CD8-positive, alpha-beta memory T cell (primary cell): ENCODE results near the gene SCAMP3. TPM values are rescaled to one million over a fixed set of nuclear protein-coding genes. Genes with fewer than 3 reads are reported as not detected.

Experiments used
- CTCF ChIA-PET: fragments of 350-600 bp; sonication (Branson Sonifier 250); formaldehyde crosslinking; loops from one replicate; lab custom pipeline; 2021; ENCODE audit warnings: antibody characterized with exemption; lab: Charles Lee
- POLR2A ChIA-PET: fragments of 350-600 bp; sonication (Branson Sonifier 250); formaldehyde crosslinking; loops from one replicate; lab custom pipeline; 2021; ENCODE audit warnings: antibody characterized with exemption; lab: Charles Lee
- DNase-seq, 5 donors: peaks; one replicate each; pipeline versions ENCODE4 v3.0.0 to v3.0.0-alpha.2; 2020 to 2022; ENCODE audit warnings: mixed read lengths in 1 of 5
- H3K27ac ChIP-seq: one replicate; pipeline ENCODE4 v1.7.0; 2013; ENCODE audit warnings: low read depth, mild to moderate bottlenecking, low read length, moderate library complexity
- H3K27me3 ChIP-seq: 2 replicates; pipeline ENCODE4 v1.7.0; 2013; ENCODE audit warnings: low read length, mild to moderate bottlenecking; ENCODE audit not compliant: insufficient read depth, poor library complexity, severe bottlenecking
- H3K36me3 ChIP-seq: 2 replicates; pipeline ENCODE4 v1.7.0; 2013; ENCODE audit warnings: mild to moderate bottlenecking, low read length, moderate library complexity; ENCODE audit not compliant: insufficient read depth
- H3K4me1 ChIP-seq: 2 replicates; pipeline ENCODE4 v1.7.0; 2013; ENCODE audit warnings: mild to moderate bottlenecking, low read length, moderate library complexity; ENCODE audit not compliant: insufficient read depth
- H3K4me3 ChIP-seq: 2 replicates; pipeline ENCODE4 v1.7.0; 2013; ENCODE audit warnings: mild to moderate bottlenecking, low read length
- H3K9me3 ChIP-seq: 2 replicates; pipeline ENCODE4 v1.7.0; 2013; ENCODE audit warnings: mild to moderate bottlenecking, low read length
- H3K27ac Mint-ChIP-seq, 8 donors: one replicate each; pipeline ENCODE4 v1.8.0; 2020 to 2021; ENCODE audit warnings: mixed read lengths in 8 of 8, mild to moderate bottlenecking in 6 of 8, inconsistent platforms in 3 of 8, moderate library complexity in 3 of 8
- H3K27me3 Mint-ChIP-seq, 2 donors: one replicate each; pipeline ENCODE4 v1.8.0; 2020 to 2021; ENCODE audit warnings: mixed read lengths in 2 of 2, mild to moderate bottlenecking in 1 of 2, moderate library complexity in 1 of 2
- H3K36me3 Mint-ChIP-seq, 3 donors: one replicate each; pipeline ENCODE4 v1.8.0; 2020 to 2021; ENCODE audit warnings: mixed read lengths in 3 of 3, inconsistent platforms in 1 of 3, mild to moderate bottlenecking in 1 of 3
- H3K4me1 Mint-ChIP-seq, 3 donors: one replicate each; pipeline ENCODE4 v1.8.0; 2020 to 2021; ENCODE audit warnings: mixed read lengths in 3 of 3, inconsistent platforms in 1 of 3, mild to moderate bottlenecking in 1 of 3
- H3K4me3 Mint-ChIP-seq, 7 donors: one replicate each; pipeline ENCODE4 v1.8.0; 2020 to 2021; ENCODE audit warnings: mixed read lengths in 7 of 7, mild to moderate bottlenecking in 6 of 7, moderate library complexity in 4 of 7, inconsistent platforms in 2 of 7
- H3K9me3 Mint-ChIP-seq, 5 donors: one replicate each; pipeline ENCODE4 v1.8.0; 2020 to 2022; ENCODE audit warnings: mixed read lengths in 5 of 5, mild to moderate bottlenecking in 3 of 5, moderate library complexity in 2 of 5, inconsistent platforms in 1 of 5
- polyA plus RNA-seq: library from polyadenylated mRNA; unstranded; fragments of 300-500 nt; fragmentation: Illumina TruSeq; gene quantifications from one replicate; pipeline ENCODE4 v1.2.3, GENCODE V29; 2021
- total RNA-seq, 2 experiments: library from RNA; stranded (reverse); gene quantifications; one replicate each; pipeline ENCODE4 v1.2.3, GENCODE V29; 2021

The SCAMP3 gene
- total and polyA plus RNA-seq, 3 experiments from 2014 or later = 152 to 179 (median 158) TPM

- peaks cover 32% of the 10 kb centered on the region for H3K36me3 ChIP-seq
- Mint-ChIP-seq H3K27me3 (no peaks in the 10 kb centered on the region), H3K36me3 (peaks cover 0 to 47% (median 16%) of the 10 kb centered on the region in 3 donors), H3K4me3 (peak overlapping the region; percentile 90 to 97 (median 95)), H3K9me3 (no peaks in the 10 kb centered on the region), H3K4me1 (peaks cover 37 to 48% (median 45%) of the 10 kb centered on the region in 3 donors), H3K27ac (peak overlapping the region; percentile 80 to 99 (median 95))
- peak overlapping the region; percentile 87 for H3K4me3 ChIP-seq
- peak overlapping the region; percentile 64 for H3K27ac ChIP-seq
- no peaks in the 10 kb centered on the region for H3K9me3 ChIP-seq
- CTCF ChIA-PET = interaction anchor here (0.7 to 9.0 kb wide), 11 partner anchors 9 to 194 kb away, joined by 3 to 64 read pairs (median 4); partner anchors contain the start of gene SCAMP3
- peaks cover 33% of the 10 kb centered on the region for H3K4me1 ChIP-seq
- H3K27me3 ChIP-seq = no peaks in the 10 kb centered on the region
- no peak for DNase-seq
- POLR2A ChIA-PET = interaction anchor here (0.7 to 3.6 kb wide), 9 partner anchors 10 to 1314 kb away, joined by 3 to 25 read pairs (median 3); partner anchors contain the start of genes FDPS and SCAMP3
These were observed 10.5 kb upstream of the SCAMP3 start for GRCh38 chr1:155272466-155273342.

GRCh38 chr1:155269381-155269780 lies 7.2 kb upstream of the SCAMP3 start:
- H3K27ac ChIP-seq = no peak overlapping the region
- H3K27me3 ChIP-seq = no peaks in the 10 kb centered on the region
- Mint-ChIP-seq H3K27me3 (no peaks in the 10 kb centered on the region), H3K4me3 (peak overlapping the region in 1 of 7 donors; percentile 27), H3K4me1 (peaks cover 22 to 33% (median 33%) of the 10 kb centered on the region in 3 donors), H3K27ac (peak overlapping the region in 1 of 8 donors; percentile 26), H3K9me3 (no peaks in the 10 kb centered on the region), H3K36me3 (peaks cover 5 to 77% (median 24%) of the 10 kb centered on the region in 3 donors)
- no peaks in the 10 kb centered on the region for H3K9me3 ChIP-seq
- H3K4me3 ChIP-seq = no peak overlapping the region
- POLR2A ChIA-PET = no interaction called here
- DNase-seq = no peak
- H3K4me1 ChIP-seq = peaks cover 20% of the 10 kb centered on the region
- H3K36me3 ChIP-seq = peaks cover 49% of the 10 kb centered on the region
- CTCF ChIA-PET = interaction anchor here (9.0 kb wide), 1 partner anchor 18 kb away, joined by 64 read pairs; no protein-coding TSS in a partner anchor

- H3K27me3 Mint-ChIP-seq = no peaks in the 10 kb centered on the region
- no peaks in the 10 kb centered on the region for H3K9me3 Mint-ChIP-seq
- Histone ChIP-seq H3K4me3 (no peak overlapping the region), H3K9me3 (no peaks in the 10 kb centered on the region), H3K27ac (no peak overlapping the region), H3K4me1 (peaks cover 15% of the 10 kb centered on the region), H3K36me3 (peaks cover 55% of the 10 kb centered on the region), H3K27me3 (no peaks in the 10 kb centered on the region)
- POLR2A ChIA-PET = no interaction called here
- H3K4me3 Mint-ChIP-seq = no peak overlapping the region
- CTCF ChIA-PET = interaction anchor here (9.0 kb wide), 1 partner anchor 18 kb away, joined by 64 read pairs; no protein-coding TSS in a partner anchor
- peaks cover 5 to 84% (median 25%) of the 10 kb centered on the region in 3 donors for H3K36me3 Mint-ChIP-seq
- no peak for DNase-seq
- H3K27ac Mint-ChIP-seq = no peak overlapping the region
- peaks cover 19 to 34% (median 29%) of the 10 kb centered on the region in 3 donors for H3K4me1 Mint-ChIP-seq
These were observed 6.5 kb upstream of the SCAMP3 start for GRCh38 chr1:155268630-155269029.

DNA sequence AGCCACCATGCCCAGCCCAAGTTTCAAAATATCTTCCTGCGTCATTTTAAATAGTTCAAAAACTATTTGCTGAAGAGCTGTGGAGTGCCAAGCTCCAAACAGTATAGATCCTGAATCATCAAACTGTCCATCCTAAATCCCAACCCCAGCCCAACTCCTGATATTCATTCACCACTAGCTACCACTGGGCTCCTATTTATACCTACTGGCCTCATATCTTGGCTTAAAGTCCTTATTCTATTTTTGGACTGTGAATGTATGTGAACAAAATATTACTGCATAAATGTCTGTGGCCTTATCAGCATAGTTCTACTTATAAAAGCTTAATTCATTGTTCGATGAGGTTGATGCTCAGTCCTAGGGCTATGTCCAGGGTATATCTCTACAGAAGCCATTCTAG lies 5.2 kb upstream of the SCAMP3 start:
- Mint-ChIP-seq H3K36me3 (peaks cover 5 to 86% (median 27%) of the 10 kb centered on the region in 3 donors), H3K27ac (peak overlapping the region in 1 of 8 donors; percentile 64), H3K4me1 (peaks cover 20 to 38% (median 30%) of the 10 kb centered on the region in 3 donors), H3K4me3 (no peak overlapping the region), H3K27me3 (no peaks in the 10 kb centered on the region), H3K9me3 (no peaks in the 10 kb centered on the region)
- ChIA-PET CTCF (interaction anchor here (1.2 to 5.4 kb wide), 2 partner anchors 16 to 56 kb away, joined by 3 to 38 read pairs; no protein-coding TSS in a partner anchor), POLR2A (interaction anchor here (0.5 to 0.6 kb wide), 3 partner anchors 153 to 292 kb away, joined by 3 to 7 read pairs (median 6); no protein-coding TSS in a partner anchor)
- H3K27me3 ChIP-seq = no peaks in the 10 kb centered on the region
- no peak overlapping the region for H3K4me3 ChIP-seq
- no peak overlapping the region for H3K27ac ChIP-seq
- no peak for DNase-seq
- peaks cover 66% of the 10 kb centered on the region for H3K36me3 ChIP-seq
- peaks cover 14% of the 10 kb centered on the region for H3K4me1 ChIP-seq
- no peaks in the 10 kb centered on the region for H3K9me3 ChIP-seq

DNA sequence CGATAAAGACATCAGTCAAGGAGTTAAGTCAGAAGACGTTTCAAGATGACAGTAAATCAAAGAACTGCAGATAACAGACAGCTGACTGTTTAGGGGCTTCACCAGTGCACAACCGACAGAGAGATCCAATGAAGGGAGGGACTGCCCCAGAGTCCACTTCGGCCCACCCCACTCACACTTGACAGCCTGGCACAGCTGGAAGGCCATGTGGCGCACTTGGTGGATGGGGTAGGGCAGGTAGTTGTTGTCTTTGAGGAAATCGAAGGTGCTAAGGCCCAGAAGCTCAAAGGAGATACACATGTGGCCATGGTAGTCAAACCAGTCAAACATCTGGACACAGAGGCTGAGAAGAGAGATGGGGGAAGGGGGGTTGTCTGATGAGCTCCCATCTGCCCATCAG lies 4.4 kb upstream of the SCAMP3 start:
- no peaks in the 10 kb centered on the region for H3K27me3 ChIP-seq
- Mint-ChIP-seq H3K27me3 (no peaks in the 10 kb centered on the region), H3K9me3 (no peaks in the 10 kb centered on the region), H3K27ac (peak overlapping the region in 3 of 8 donors; percentile 29 to 61 (median 52)), H3K36me3 (peaks cover 5 to 91% (median 27%) of the 10 kb centered on the region in 3 donors), H3K4me3 (peak overlapping the region in 1 of 7 donors; percentile 59), H3K4me1 (peaks cover 22 to 38% (median 31%) of the 10 kb centered on the region in 3 donors)
- ChIA-PET CTCF (interaction anchor here (0.7 to 5.4 kb wide), 4 partner anchors 10 to 57 kb away, joined by 3 to 38 read pairs (median 3); partner anchors contain the start of gene HCN3), POLR2A (interaction anchor here (0.6 kb wide), 2 partner anchors 95 to 293 kb away, joined by 4 to 6 read pairs; no protein-coding TSS in a partner anchor)
- no peak overlapping the region for H3K4me3 ChIP-seq
- H3K9me3 ChIP-seq = no peaks in the 10 kb centered on the region
- peaks cover 65% of the 10 kb centered on the region for H3K36me3 ChIP-seq
- DNase-seq = no peak
- H3K27ac ChIP-seq = no peak overlapping the region
- peaks cover 9% of the 10 kb centered on the region for H3K4me1 ChIP-seq

GRCh38 chr1:155263067-155263466 lies 907 bp upstream of the SCAMP3 start:
- Histone ChIP-seq H3K4me1 (peaks cover 22% of the 10 kb centered on the region), H3K36me3 (peaks cover 38% of the 10 kb centered on the region), H3K9me3 (no peaks in the 10 kb centered on the region), H3K4me3 (no peak overlapping the region), H3K27me3 (no peaks in the 10 kb centered on the region), H3K27ac (no peak overlapping the region)
- DNase-seq = no peak
- Mint-ChIP-seq H3K36me3 (peaks cover 5 to 82% (median 20%) of the 10 kb centered on the region in 3 donors), H3K9me3 (no peaks in the 10 kb centered on the region), H3K4me1 (peaks cover 31 to 40% (median 36%) of the 10 kb centered on the region in 3 donors), H3K27me3 (no peaks in the 10 kb centered on the region), H3K27ac (peak overlapping the region; percentile 68 to 99 (median 98)), H3K4me3 (peak overlapping the region in 6 of 7 donors; percentile 39 to 99 (median 96))
- POLR2A ChIA-PET = interaction anchor here (0.6 to 2.4 kb wide), 2 partner anchors 10 to 1237 kb away, joined by 4 to 25 read pairs; partner anchors contain the start of gene CLK2
- CTCF ChIA-PET = interaction anchor here (0.9 to 5.4 kb wide), 3 partner anchors 10 to 60 kb away, joined by 4 to 38 read pairs (median 8); partner anchors contain the start of gene CLK2

DNA sequence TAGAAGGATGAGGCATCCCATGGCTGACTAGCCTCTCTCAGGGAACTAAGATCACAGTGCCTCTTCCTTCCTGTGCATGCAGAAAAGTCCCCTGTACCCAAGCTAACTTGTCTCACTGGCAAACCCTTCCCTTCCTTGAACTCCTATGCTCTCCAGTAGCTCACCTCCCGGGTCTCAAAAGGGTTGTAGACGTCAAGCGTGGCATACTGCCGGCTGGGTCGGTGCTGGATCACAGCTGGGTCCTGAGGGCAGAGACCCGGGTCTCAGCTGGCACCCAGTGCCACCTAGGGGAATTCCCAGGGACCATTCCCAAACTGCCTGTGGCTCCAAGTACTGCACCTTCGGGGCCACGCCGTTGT lies 688 bp downstream of the SCAMP3 start:
- H3K9me3 ChIP-seq = no peaks in the 10 kb centered on the region
- peak overlapping the region; percentile 95 to 100 (median 99) for H3K4me3 Mint-ChIP-seq
- H3K36me3 ChIP-seq = peaks cover 42% of the 10 kb centered on the region
- ChIA-PET CTCF (interaction anchor here (1.2 to 4.4 kb wide), 5 partner anchors 11 to 89 kb away, joined by 3 to 79 read pairs (median 6); partner anchors contain the start of genes CLK2 and KRTCAP2), POLR2A (interaction anchor here (0.5 to 2.4 kb wide), 10 partner anchors 10 to 1060 kb away, joined by 3 to 25 read pairs (median 3); partner anchors contain the start of genes ASH1L, CLK2 and MSTO1)
- H3K4me3 ChIP-seq = peak overlapping the region; percentile 99
- no peaks in the 10 kb centered on the region for H3K9me3 Mint-ChIP-seq
- H3K4me1 ChIP-seq = peaks cover 22% of the 10 kb centered on the region
- H3K36me3 Mint-ChIP-seq = peaks cover 8 to 79% (median 15%) of the 10 kb centered on the region in 3 donors
- DNase-seq = peak in 1 of 5 donors; percentile 11
- H3K4me1 Mint-ChIP-seq = peaks cover 36 to 51% (median 42%) of the 10 kb centered on the region in 3 donors
- no peaks in the 10 kb centered on the region for H3K27me3 ChIP-seq
- H3K27ac ChIP-seq = peak overlapping the region; percentile 82
- H3K27me3 Mint-ChIP-seq = no peaks in the 10 kb centered on the region
- H3K27ac Mint-ChIP-seq = peak overlapping the region; percentile 80 to 99 (median 98)
